Activated gamma-delta T cell treated with anti-CD3 and anti-CD28 coated beads, Interleukin-2, amount 50 U/mL, for 16 hours (primary cell): Measurements from ENCODE around the gene TBC1D9.
"Not testable (repeated sequence)": the region's sequence is repeated elsewhere in the genome, so short reads cannot be mapped to it uniquely, and the experiment has no call there.

Experiments
- DNase-seq: peaks from one replicate; pipeline ENCODE4 v3.0.0-alpha.2; 2020; ENCODE audit warnings: low read depth

The TBC1D9 gene

GRCh38 chr4:140756319-140757231 is at the start of gene TBC1D9:
Gene TBC1D9, minus strand, starts transcription at chr4:140756385. Its CDS starts 340 bp downstream, at chr4:140756045.
- no peak for DNase-seq

DNA sequence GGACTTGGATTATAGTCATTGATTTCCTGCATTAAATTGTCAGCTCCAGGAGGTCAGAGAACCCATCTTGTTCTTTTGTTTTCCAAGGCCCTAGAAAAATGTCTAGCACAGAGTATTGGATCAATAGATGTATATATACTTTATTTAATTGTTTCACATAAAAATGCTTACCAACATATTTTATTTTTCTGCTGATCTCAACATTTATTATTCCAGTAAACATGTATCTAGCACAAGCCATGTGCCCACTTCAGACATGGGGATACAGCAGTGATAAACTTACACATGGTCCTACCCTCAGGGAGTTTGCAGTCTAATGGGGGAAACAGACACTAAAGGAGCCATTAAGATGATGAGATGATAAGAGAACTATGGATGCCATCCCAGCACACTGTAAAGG is 49.1 kb upstream of the TBC1D9 start:
- DNase-seq = no peak

- no peak for DNase-seq
Measured at GRCh38 chr4:140802591-140802990, 46.4 kb upstream of the TBC1D9 start.

DNA sequence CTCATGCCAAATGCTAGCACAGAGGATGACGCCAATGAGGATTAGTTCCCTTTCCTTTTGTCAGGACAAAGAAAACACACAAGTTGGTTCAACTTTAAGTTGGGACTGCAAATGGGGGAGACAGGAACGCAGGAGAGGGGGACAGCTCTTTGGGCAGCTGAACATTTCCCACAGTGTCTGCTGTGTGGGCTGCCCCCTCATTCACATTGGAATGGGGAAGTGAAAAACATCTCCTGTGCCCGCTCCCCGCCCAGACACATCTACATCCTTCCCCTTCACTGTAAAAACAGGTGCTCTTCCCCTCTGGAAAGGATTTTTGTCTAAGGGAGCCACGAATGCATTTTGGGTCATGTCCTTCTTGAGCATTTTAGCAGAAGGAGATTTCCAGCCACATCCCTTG is 44.5 kb upstream of the TBC1D9 start:
- no peak for DNase-seq

DNA sequence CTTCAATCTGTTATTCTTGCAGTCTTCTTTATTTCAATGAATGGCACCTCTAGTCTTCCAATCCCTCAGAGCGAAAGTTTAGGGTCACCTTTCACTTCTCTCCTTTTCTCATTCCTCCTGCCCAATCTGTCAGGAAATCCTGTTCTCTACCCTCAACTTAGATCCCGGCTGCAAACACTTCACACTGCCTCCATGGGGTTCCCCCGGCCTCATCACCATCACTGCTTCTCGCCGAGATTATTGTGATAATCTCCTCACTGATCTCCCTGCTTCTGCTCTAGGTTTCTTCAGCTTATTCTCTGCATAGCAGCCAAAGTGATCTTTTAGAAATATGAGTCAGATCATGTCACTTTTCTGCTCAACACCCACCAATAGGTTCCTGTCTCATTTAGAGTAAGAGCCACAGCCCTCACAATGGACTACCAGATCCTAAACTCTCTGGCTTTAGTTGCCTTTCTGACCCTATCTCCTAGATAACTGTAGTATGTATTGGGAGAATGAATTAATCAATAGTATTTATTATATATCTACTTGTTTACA is 43.6 kb upstream of the TBC1D9 start:
- no peak for DNase-seq

GRCh38 chr4:140793291-140793690 is 37.1 kb upstream of the TBC1D9 start:
- DNase-seq = no peak

- no peak for DNase-seq
Measured at GRCh38 chr4:140790765-140791164, 34.6 kb upstream of the TBC1D9 start.

DNA sequence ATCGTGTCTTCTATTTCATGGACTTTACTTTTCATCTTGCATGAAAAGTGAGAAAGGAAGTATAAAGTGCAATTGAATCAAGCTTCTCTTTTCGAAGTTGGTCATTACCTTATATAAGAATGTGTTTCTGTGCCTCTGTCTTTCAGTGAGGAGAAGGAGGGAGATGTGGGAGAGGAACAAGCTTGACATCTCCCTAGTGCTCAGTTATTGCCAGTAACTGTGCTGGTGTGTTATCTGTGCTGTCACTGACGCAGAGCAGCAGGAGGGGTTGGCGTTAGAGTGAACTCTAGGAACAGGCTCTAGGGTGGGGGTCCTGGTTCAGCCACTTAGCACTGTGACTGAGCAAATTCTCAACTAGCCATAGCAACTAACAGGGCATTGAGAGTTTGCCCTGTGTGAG is 34.0 kb upstream of the TBC1D9 start:
- no peak for DNase-seq

- no peak for DNase-seq
Measured at GRCh38 chr4:140789759-140790158, 33.6 kb upstream of the TBC1D9 start.

DNA sequence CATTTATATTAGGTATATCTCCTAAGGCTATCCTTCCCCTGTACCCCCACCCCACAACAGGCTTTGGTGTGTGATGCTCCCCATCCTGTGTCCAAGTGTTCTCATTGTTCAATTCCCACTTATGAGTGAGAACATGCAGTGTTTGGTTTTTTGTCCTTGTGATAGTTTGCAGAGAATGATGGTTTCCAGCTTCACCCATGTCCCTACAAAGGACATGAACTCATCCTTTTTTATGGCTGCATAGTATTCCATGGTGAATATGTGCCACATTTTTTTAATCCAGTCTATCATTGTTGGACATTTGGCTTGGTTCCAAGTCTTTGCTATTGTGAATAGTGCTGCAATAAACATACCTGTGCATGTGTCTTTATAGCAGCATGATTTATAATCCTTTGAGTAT is 26.6 kb upstream of the TBC1D9 start:
- not testable (repeated sequence) for DNase-seq

GRCh38 chr4:140781596-140781995 is 25.4 kb upstream of the TBC1D9 start:
- no peak for DNase-seq

GRCh38 chr4:140777894-140778293 is 21.7 kb upstream of the TBC1D9 start:
- no peak for DNase-seq

- no peak for DNase-seq
Measured at GRCh38 chr4:140777386-140777785, 21.2 kb upstream of the TBC1D9 start.

DNA sequence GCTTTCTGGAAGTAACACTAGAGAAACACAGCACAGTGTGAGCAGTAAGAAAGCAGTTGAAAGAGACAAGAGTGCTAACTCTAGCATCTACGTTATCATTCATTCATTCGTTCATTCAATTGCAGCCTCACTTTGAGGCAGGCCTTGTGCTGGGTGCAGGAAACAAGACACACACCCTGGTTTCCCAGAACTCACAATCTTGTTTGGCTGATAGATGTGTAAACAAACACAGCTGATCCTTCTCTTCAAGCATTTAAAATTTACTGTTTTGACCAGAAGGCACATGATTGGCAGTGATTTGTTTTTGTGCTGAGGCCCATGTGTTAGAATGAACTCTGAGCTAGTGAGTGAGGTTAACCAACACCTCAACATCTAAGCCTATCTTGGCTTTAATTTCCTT is 20.4 kb upstream of the TBC1D9 start:
- no peak for DNase-seq

DNA sequence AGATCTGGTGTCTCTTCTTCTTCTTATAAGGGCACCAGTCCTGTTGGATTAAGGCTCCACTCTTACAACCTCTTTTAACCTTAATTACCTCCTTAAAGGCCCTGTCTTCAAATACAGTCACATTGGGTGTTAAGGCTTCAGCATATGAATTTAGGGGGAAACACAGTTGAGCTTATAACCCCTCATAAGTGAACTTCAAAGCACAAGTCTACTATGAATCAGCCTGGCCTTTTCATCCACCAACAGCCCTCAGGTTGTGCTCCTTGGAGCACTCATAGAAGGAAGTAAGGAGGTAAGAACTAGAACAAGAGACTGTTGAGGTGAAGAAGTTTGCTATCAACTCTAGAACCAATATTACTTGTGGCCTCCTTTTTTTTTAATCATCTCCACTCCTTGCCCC is 18.8 kb upstream of the TBC1D9 start:
- no peak for DNase-seq

GRCh38 chr4:140774510-140774909 is 18.3 kb upstream of the TBC1D9 start:
- DNase-seq = no peak

DNA sequence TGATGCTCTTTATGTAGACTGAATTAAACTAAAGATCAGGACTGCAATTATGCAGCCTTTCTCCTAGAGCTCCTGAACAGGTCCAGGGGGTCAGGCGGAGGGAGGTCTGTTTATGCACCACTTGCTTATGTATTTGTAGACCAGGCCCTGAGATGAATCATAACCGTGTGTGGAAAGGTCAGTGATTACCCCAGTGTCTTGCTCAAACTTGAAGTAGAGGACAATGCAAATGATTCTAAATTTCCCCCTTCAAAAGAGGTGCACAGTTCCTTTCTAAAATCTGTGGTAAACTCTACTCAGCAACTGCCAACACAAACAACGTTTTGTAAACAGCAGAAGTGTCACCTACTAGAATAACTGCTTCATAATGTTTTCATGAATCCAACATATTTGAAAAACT is 13.0 kb upstream of the TBC1D9 start:
- DNase-seq = no peak

DNA sequence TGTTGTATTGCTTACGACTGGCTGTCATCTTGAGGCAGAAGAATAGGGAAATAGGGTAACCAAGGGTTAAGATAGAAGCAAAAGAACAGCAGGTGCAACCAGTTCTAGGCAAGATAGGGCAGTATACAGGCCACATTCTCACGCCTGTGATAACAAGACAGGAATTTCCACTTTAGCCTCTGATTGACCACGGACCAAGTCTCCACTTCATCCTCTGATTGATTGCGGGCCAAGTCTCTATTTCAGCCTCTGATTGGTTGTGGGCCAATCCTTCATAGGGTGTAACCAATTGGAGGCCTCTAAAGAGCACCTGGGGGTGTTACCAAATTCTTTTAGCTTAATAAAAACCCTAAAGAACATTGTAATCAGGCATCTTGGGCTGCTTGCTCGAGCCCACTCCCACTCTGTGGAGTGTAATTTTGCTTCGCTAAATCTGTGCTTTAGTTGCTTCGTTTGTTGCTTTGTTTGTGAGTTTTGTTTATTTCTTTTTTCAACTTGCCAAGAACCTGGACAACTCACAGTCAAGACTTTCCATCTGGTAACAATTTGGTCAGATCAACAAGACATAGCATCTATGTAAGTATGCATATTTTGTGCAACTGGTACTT is 8.7 kb upstream of the TBC1D9 start:
- DNase-seq = no peak

DNA sequence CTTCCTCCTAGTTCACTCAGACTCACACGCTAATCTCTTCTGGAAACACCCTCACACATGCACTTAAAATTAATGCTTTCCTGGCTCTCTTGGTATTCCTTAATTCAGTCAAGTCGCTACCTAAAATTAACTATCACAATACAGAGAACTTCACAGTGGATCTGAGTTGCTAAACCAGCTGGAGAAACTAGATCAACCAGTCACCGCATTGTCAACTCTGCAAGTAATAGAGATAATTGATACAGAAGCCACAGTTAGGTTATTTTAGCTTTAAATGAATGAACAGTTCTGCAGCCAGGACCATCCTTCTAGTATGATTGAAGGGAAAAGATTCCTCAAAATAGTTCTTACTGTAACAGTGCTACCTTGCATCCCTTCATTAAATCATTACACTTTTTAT is 6.0 kb upstream of the TBC1D9 start:
- DNase-seq = no peak

GRCh38 chr4:140757232-140757630 is 1.0 kb upstream of the TBC1D9 start:
- no peak for DNase-seq

GRCh38 chr4:140755774-140756318 is 339 bp downstream of the TBC1D9 start:
- no peak for DNase-seq

- DNase-seq = no peak
Measured at GRCh38 chr4:140754918-140755773, 1.0 kb downstream of the TBC1D9 start.
